Measurements from ENCODE around the gene SGMS1.

Gene SGMS1

DNA sequence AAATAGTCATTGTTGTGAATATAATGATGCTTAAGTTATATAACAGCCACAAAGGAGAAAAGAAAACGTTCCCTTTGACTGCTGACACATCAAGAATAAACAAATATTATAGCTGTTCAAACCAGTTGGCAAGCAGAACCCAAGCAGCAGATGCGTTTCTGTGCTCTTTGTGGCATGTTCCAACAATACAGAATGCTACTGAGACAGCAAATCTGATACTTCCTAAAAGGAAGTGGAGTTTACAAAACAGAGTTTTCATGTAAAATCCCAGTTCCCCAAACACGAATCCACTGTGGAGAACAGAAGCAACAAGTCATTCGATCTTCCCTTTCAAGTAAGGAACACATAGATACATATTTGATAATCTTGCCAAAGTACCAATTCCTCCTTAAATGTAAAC, 201.5 kb downstream of the SGMS1 start:
- no peak overlapping the region for H3K4me3 ChIP-seq (replicated peaks in 1 of 2; ENCODE audit: low read depth in 2 of 2, low read length in 2 of 2)
- DNase-seq (ENCODE audit: low read depth in 2 of 2), result no peak
- TF ChIP-seq, protein P1, sequence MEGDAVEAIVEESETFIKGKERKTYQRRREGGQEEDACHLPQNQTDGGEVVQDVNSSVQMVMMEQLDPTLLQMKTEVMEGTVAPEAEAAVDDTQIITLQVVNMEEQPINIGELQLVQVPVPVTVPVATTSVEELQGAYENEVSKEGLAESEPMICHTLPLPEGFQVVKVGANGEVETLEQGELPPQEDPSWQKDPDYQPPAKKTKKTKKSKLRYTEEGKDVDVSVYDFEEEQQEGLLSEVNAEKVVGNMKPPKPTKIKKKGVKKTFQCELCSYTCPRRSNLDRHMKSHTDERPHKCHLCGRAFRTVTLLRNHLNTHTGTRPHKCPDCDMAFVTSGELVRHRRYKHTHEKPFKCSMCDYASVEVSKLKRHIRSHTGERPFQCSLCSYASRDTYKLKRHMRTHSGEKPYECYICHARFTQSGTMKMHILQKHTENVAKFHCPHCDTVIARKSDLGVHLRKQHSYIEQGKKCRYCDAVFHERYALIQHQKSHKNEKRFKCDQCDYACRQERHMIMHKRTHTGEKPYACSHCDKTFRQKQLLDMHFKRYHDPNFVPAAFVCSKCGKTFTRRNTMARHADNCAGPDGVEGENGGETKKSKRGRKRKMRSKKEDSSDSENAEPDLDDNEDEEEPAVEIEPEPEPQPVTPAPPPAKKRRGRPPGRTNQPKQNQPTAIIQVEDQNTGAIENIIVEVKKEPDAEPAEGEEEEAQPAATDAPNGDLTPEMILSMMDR (IDR thresholded peaks at IDR 0.05; ENCODE audit: low read depth, low read length), result no peak

DNA sequence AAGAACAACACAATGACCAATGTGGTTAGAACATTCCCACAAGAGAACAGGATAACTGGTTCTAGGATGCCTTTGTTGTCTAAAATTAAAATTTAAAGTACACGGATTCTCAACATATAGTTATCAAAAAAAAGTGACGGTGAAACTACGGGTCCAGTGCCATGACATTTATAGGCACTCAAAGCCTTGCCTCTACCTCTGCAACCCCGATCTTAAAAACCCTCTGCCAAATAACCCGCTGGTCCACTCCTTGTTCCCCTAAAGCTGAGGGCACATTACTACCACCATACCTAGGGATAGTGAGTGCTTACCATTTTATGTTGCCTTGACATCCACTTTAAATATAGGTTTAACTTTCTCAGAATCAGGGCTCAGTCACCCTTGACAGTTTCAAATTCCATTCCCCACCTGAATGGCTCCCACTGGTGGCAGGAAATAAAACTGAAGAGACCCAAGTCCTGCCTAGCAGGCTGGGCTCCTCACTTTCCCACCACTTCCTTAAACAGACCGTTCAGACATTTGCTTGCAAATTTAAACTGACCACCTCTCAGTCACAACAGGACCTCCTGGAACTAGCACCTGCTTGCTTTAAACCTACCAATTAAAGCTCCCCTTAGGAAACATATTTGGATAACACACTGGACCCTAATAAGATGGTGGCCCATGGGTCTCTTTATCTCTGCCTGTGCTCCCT, 202.6 kb downstream of the SGMS1 start:
- H3K4me3 ChIP-seq (replicated peaks in 1 of 2; ENCODE audit: low read depth in 2 of 2, low read length in 2 of 2), result no peak overlapping the region
- TF ChIP-seq, protein P1 (IDR thresholded peaks at IDR 0.05; ENCODE audit: low read depth, low read length), result peak; percentile 84
- DNase-seq (ENCODE audit: low read depth in 2 of 2), result peak; percentile 59 to 69

DNA sequence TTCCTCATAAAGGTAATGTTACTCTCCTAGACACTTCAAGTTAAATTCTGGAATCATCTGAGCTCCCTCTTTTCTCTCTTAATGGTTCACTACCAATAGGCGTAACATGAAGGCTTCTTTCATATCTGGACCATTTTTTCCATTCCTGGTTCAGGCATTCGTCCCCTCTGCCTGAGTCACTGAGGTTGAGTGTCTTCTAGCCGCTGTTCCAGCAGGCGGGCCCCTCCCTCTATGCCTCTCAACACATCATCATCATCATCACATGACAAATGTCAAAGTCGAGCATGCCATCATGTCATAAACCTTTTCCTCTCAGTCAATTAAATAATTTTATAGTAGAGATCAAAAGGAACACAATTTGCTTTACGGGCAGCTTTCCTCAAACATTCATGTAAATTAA, 203.6 kb downstream of the SGMS1 start:
- TF ChIP-seq, protein P1 (IDR thresholded peaks at IDR 0.05; ENCODE audit: low read depth, low read length), result no peak
- DNase-seq (ENCODE audit: low read depth in 2 of 2), result peak in 1 of 2 donors; percentile 17
- H3K4me3 ChIP-seq (replicated peaks in 1 of 2; ENCODE audit: low read depth in 2 of 2, low read length in 2 of 2), result no peak overlapping the region

DNA sequence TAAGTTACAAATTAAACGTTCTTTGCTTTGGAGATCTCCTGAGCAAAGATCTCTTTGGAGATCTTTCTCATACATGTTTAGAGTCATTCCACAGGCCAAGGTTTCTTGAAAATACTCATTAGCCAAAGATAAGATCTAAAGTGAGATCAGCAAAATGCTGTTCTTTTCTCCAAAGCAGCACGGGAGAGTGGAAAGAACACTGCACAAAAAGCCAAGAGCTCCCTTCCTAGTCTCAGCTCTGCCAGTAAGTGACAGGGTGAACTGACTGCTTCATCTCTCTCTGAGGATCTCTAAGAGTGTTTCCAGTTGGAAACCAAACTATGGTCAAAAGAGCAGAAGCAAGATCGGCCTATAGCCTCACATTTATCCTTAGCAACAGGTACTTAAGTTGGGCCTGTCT, 204.0 kb downstream of the SGMS1 start:
- TF ChIP-seq, protein P1 (IDR thresholded peaks at IDR 0.05; ENCODE audit: low read depth, low read length), result no peak
- no peak for DNase-seq (ENCODE audit: low read depth in 2 of 2)
- H3K4me3 ChIP-seq (replicated peaks in 1 of 2; ENCODE audit: low read depth in 2 of 2, low read length in 2 of 2), result no peak overlapping the region

DNA sequence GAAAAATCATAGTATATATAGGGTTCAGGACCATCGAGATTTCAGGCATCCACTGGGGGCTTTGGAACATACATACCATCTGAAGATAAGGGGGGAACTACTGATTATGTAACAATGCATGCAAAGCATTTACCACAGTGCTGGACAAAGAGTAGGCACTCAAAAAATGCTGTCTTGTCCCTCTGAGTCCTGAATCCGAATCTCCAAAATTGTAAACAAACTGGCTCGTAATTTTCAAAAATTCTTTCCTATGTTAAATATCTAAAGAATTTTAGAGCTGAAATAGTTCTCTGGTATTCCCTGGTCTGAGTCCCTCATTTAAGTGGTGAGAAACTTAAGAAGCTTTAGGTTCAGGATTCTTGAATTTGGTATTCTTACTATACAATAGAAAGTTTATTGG, 204.7 kb downstream of the SGMS1 start:
- TF ChIP-seq, protein P1 (IDR thresholded peaks at IDR 0.05; ENCODE audit: low read depth, low read length), result no peak
- H3K4me3 ChIP-seq (replicated peaks in 1 of 2; ENCODE audit: low read depth in 2 of 2, low read length in 2 of 2), result no peak overlapping the region
- DNase-seq (ENCODE audit: low read depth in 2 of 2), result no peak

DNA sequence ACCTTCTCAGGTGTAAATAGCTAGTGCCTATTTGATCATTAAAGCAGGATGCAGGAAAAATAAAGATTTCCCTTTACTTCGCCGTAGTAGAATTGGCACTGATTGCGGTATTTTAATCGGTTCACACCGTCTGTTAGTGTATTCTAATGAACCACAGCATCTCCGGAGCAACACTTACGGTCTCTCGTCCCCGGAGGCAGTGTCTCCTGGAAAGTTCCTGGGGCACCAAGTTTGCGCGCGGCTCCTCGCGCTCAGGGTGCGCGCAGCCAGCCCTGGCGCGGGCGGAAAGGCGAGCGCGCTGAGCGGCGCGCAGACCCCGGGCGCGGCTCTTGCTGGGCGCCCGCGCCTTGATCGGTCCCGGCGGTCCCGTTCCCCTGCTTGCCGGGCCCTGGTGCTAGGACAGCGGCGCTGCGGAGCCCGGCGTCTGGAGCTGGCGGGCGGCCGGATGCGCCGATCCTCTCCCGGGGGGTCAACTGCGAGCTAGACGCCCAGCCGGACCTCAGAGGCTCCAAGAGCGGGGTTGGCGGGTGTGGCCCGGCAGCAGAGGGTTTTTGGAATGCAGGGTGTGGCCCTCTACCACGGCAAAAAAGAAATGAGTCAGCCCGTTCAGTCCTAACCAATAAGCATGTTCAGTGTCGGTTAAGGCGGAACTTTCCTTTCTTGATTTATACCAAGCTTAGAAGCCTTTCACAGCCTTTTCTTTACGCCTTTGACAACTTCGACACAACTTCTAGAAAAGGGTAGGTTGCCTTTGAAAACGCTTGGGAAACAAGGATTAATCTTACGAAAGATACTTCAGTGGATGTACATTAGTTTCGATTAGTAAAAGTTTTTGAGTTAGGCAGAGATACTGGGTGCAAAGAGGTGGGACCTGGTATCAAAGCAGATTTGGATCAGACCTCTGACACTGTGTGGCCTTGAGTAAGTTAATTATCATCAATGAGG, 205.6 kb downstream of the SGMS1 start:
- TF ChIP-seq, protein P1 (IDR thresholded peaks at IDR 0.05; ENCODE audit: low read depth, low read length), result no peak
- H3K4me3 ChIP-seq (replicated peaks in 1 of 2; ENCODE audit: low read depth in 2 of 2, low read length in 2 of 2), result peak overlapping the region; percentile 67 to 78
- DNase-seq (ENCODE audit: low read depth in 2 of 2), result peak; percentile 89 to 94
